Bronchial epithelial cell (primary cell): Measurements from ENCODE around the gene DOK7. TPM values are rescaled to one million over a fixed set of nuclear protein-coding genes. Genes with fewer than 3 reads are reported as not detected.

Source experiments
- DNase-seq: peaks from one replicate; pipeline ENCODE4 v3.0.0-alpha.2; 2010; ENCODE audit warnings: low read depth
- FAIRE-seq: peaks from 2 replicates; lab custom pipeline; 2011; peaks lifted over from hg19 to GRCh38; lab: Jason Lieb, UNC
- H3K27me3 ChIP-seq: 2 replicates; pipeline ENCODE4 v1.5.1; 2011; ENCODE audit warnings: low read length; ENCODE audit not compliant: control insufficient read depth, insufficient read depth
- H3K36me3 ChIP-seq: 2 replicates; pipeline ENCODE4 v1.5.1; 2011; ENCODE audit warnings: low read length; ENCODE audit not compliant: control insufficient read depth, insufficient read depth
- H3K4me3 ChIP-seq: 2 replicates; pipeline ENCODE4 v1.5.1; 2011; ENCODE audit warnings: mild to moderate bottlenecking, low read depth, low read length, control low read depth
- CTCF ChIP-seq: IDR thresholded peaks from 2 replicates; pipeline ENCODE4 v1.5.1; 2011; ENCODE audit warnings: mild to moderate bottlenecking, moderate library complexity, low read length, control low read depth, inconsistent platforms; ENCODE audit not compliant: insufficient read depth, severe bottlenecking
- total RNA-seq: library from RNA; depleted of rRNA; stranded (reverse); fragments of >200 nt; gene quantifications from 2 replicates; pipeline ENCODE4 v1.2.1, GENCODE V29; 2014

The DOK7 gene
- total RNA-seq, 1 donor from 2014 or later, result 4.2 TPM

GRCh38 chr4:3523628-3524221, 60.6 kb downstream of the DOK7 start:
- H3K4me3 ChIP-seq, result no peak overlapping the region
- FAIRE-seq, result no peak
- no peaks in the 10 kb centered on the region for H3K27me3 ChIP-seq
- H3K36me3 ChIP-seq, result peaks cover 58% of the 10 kb centered on the region
- no peak for TF ChIP-seq CTCF
- no peak for DNase-seq

- FAIRE-seq, result peak; percentile 55
- H3K27me3 ChIP-seq, result no peaks in the 10 kb centered on the region
- peaks cover 58% of the 10 kb centered on the region for H3K36me3 ChIP-seq
- TF ChIP-seq CTCF, result no peak
- no peak overlapping the region for H3K4me3 ChIP-seq
- DNase-seq, result no peak
These were observed 61.2 kb downstream of the DOK7 start for GRCh38 chr4:3524349-3524748.

DNA sequence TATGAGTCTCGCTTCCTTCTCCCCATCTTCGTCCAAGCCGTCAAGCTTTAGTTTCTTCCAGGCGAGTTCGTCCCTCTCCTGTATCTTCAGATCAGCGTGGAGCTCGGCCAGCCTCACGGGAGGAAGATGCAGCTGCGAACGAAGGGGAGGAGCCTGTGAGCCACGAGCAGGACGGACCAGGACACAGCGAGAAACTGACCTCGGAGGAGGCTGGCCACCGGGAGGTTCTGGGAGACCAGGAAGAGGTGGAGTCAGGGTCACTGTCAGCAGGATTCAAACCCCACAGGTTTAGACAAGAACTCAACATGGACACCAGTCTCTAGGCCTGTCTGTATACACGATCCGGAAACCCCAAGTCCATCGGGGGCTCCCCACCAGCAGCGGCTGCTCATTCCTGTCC, 61.8 kb downstream of the DOK7 start:
- no peak for TF ChIP-seq CTCF
- H3K36me3 ChIP-seq, result peaks cover 60% of the 10 kb centered on the region
- no peaks in the 10 kb centered on the region for H3K27me3 ChIP-seq
- no peak for FAIRE-seq
- no peak for DNase-seq
- H3K4me3 ChIP-seq, result no peak overlapping the region

DNA sequence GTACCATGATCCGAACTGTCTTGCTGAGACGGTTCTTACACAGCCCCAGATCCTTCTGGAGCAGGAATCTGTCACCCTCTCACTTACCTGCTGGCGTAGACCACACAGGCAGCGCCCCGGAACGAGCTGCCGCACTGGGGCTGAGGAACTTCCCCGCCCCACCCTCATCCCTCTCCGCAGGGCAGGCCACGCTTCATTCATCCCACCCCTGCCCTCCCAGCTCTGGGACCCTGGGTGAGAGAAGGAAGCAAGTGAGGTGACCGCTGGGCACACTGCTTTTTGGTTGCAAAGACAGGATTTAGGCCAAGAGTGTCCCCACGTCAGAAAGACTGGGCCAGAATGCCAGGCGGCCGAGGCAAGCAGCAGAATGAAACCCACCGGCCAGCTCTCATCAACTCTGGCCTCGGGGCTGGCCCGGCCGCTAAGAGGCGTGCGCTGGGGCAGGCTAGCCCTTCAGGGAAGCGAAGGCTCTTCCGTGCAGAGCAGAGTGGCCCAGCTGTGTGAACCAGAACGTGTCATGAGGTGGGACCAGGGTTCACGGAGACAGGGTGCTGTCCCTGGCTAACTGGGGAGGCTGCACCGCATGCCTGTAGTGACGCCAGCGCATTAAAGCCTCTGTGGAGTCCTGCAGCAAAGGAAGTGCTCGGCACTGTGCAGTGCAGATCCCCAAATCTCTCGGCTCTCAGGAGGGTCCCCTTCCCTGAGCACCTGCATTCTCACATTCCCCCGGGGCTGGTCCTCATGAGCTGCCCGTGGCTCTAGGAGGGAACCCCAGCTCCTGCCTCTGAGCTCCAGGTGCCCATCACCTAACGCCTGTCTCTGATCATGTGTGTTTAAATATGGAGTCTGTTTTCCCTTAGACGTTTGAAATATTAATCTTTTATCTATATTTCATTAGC, 62.7 kb downstream of the DOK7 start:
- H3K36me3 ChIP-seq, result peaks cover 55% of the 10 kb centered on the region
- FAIRE-seq (no peak), DNase-seq (no peak)

DNA sequence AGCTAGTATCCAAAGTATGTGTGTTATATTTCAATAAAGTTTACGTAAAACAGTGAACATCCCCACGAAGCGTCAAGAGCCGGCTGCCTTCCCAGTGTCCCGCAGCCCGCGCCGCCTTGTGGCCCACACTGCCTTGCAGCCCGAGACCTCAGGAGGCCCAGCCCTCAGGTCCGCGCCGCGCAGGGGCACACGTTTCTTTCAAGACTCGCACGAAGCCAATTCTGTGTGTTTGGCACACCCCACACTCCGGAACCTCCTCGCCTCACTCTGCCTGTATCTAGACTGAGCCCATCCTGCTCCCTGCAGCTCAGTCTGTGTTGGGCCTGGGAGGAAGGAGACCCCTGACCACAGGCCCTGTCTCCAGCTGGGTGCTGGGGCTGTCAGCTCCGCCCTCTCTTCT, 63.4 kb downstream of the DOK7 start:
- no peak overlapping the region for H3K4me3 ChIP-seq
- H3K27me3 ChIP-seq, result no peaks in the 10 kb centered on the region
- peaks cover 53% of the 10 kb centered on the region for H3K36me3 ChIP-seq
- FAIRE-seq (no peak), DNase-seq (no peak)
- TF ChIP-seq CTCF, result no peak

More for the DNA sequence above, 62.7 kb downstream of the DOK7 start:
- TF ChIP-seq CTCF, result no peak
- Histone ChIP-seq H3K4me3 (no peak overlapping the region), H3K27me3 (no peaks in the 10 kb centered on the region)
